Epithelial cell of proximal tubule (primary cell): ENCODE measurements around the gene EIF2B5. TPM values are rescaled to one million over a fixed set of nuclear protein-coding genes. Genes with fewer than 3 reads are reported as not detected.

Experiments
- DNase-seq: peaks from one replicate; pipeline ENCODE4 v3.0.0-alpha.2; 2011; ENCODE audit warnings: low read depth
- H3K4me3 ChIP-seq: 2 replicates; pipeline ENCODE4 v1.5.1; 2011; ENCODE audit warnings: low read depth, mild to moderate bottlenecking, low read length
- total RNA-seq: library from RNA; depleted of rRNA; stranded (reverse); fragments of >200 nt; gene quantifications from 2 replicates; pipeline ENCODE4 v1.2.3, GENCODE V29; 2015
- TF ChIP-seq, protein P1 (sequence below): conservative IDR thresholded peaks from 2 replicates; pipeline ENCODE4 v1.5.1; 2012; ENCODE audit warnings: low read depth, mild to moderate bottlenecking, low read length

EIF2B5 gene
- total RNA-seq, 1 donor from 2014 or later = 26.3 TPM

DNA sequence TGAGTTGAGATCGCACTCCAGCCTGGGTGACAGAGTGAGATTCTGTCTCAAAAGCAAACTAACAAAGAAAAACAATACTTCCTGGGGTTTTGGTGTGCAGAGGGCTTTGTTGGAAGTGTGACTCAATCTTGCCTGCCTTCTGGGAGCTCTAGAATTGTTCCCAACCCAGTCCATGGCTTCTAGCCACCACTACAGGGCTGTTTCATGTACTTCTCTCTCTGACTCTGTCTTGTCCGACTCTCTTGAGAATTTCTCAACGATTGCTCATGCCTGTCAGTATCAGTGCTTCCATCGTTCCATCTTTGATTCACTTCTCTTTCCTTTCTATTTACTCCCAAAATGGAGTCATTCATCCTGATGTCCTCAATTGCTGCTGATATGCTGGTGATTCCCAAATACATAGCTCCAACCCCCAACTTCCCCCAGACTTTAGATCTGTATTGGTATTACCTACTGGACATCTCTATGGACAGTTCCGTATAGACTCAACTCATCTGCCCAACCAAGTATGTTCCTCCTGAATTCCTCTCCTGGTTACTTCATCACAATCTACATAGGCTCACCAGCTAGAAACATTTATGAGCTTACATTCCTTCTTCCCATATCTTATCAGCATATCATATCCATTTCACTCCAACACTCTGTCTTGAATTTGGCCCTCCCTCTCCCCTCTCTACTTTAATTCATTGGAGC, 37.7 kb downstream of the EIF2B5 start:
- no peak overlapping the region for H3K4me3 ChIP-seq
- TF ChIP-seq, protein P1, sequence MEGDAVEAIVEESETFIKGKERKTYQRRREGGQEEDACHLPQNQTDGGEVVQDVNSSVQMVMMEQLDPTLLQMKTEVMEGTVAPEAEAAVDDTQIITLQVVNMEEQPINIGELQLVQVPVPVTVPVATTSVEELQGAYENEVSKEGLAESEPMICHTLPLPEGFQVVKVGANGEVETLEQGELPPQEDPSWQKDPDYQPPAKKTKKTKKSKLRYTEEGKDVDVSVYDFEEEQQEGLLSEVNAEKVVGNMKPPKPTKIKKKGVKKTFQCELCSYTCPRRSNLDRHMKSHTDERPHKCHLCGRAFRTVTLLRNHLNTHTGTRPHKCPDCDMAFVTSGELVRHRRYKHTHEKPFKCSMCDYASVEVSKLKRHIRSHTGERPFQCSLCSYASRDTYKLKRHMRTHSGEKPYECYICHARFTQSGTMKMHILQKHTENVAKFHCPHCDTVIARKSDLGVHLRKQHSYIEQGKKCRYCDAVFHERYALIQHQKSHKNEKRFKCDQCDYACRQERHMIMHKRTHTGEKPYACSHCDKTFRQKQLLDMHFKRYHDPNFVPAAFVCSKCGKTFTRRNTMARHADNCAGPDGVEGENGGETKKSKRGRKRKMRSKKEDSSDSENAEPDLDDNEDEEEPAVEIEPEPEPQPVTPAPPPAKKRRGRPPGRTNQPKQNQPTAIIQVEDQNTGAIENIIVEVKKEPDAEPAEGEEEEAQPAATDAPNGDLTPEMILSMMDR = no peak
- DNase-seq = no peak

DNA sequence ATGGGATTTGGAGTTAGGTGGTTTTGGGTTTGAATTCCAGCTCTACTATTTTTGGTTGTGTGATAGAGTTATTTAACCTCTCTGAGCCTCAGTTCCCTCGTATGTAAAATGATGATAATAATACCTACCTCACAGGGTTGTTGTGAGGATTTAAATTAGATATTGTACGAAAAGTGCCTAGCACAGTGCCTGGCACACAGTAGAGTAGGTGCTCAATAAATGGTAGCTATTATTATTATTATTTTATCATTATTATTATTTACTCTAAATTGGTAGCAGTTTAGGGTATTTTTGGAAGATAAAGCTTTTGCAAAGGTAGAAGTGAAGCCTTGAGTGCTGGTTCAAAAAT, 38.2 kb downstream of the EIF2B5 start:
- TF ChIP-seq, protein P1 = no peak

DNA sequence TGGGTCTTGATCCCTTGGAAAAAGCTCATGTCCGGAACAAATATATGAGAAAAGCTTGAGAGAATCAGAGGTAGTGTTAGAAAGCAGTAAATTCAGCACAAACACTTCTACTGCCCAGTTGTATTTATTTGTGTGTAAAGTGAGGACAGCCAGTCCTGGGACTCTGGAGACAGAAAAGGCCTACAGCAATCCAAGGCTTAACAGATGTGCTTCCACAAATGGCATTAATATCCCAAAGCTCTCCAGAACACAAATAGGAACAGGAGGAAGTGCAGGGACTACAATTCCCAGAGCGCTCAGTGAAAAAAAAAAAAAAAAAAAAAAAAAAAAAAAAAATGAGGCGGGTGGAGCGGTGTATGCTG, 39.1 kb downstream of the EIF2B5 start:
- no peak overlapping the region for H3K4me3 ChIP-seq

More for the DNA sequence above, 38.2 kb downstream of the EIF2B5 start:
- no peak overlapping the region for H3K4me3 ChIP-seq
- no peak for DNase-seq

DNA sequence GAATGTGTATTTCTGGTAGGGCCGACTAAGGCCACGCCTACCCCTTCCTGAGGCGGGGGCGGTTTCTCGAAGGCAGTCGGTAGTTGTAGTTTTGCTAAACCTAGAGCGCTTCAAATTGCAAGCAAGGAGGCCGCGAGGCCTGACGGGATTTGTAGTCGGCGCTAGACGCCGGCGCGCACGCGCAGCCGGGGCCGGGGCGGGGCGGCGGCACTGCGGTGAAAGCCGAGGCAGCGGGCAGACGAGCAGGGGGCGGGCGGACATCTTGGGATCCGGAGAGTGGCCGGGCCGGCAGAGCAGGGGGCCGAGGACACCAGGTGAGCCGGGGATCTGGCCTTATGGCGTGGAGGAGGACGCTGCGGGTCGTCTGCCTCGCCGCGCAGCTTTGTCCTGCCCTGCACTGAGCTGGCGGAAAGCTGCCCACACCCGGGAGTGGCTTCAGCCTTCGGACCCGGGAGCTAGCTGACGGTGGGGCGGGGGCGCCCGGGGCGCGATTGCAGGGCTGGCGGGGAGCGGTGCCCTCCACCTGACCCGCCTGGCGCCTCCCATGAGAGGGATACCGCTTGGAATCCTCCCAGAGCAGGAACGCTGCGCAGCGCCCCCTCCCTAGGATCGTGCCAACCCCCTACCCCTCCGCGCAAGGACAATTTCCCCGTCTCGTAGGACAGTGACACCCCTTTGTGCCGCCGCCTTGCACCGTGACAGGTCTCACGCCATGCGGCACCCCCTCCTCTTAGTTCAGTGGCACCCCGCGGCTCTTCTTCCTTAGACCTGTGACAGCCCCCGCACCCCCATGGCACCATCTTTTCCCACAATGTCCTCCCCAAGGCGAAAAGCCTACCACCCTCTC, 39.7 kb downstream of the EIF2B5 start, which contains the start of gene AP2M1:
AP2M1 (plus strand) TSS at position 210 of the 847 bp plus-strand sequence. CDS start 2,139 bp downstream, outside the sequence.
- TF ChIP-seq, protein P1 = peak; percentile 8
- H3K4me3 ChIP-seq = peak within 1 kb of the TSS; percentile 91
- DNase-seq = peak; percentile 91

More for the DNA sequence above, 39.1 kb downstream of the EIF2B5 start:
- no peak for DNase-seq
- TF ChIP-seq, protein P1 = no peak

DNA sequence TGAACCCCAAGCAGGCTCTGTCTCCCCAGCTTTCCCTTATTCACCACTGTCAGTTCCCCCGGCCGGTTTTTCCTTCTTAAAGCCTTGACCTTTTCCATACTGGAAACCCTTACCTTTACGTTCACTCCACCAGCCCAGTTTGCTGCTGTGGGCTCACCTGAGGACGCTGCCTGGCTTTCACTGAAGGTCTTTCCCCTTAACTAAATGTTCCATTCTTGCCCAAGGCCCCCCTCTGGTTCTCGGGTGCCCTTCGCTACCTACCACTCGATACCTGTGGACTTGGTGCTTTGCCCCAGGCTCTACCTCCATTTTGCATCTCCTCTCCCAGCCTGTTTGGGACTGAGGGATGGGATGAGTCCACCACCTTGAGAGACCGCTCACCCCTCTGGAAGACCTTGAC, 40.3 kb downstream of the EIF2B5 start:
- H3K4me3 ChIP-seq = peak overlapping the region; percentile 91
- no peak for DNase-seq
- TF ChIP-seq, protein P1 = no peak

DNA sequence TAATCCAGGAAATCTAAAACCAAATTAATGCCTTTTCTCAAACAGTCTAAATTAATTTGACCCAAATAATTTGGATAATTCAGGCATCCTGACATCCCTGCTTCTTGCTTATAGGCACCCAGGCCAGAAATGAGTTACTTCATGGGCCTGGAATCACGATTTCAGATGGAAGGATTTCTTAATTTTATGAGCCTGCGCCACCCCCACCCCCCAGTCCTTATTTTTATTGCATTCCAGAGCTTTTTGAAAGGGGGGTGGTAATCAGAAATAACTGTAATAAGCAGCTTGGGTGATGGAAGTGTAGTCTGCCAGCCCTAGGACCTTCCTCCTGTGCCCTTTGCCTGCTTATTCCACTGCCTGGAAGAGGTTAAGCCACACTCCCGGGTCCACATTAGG, 40.8 kb downstream of the EIF2B5 start:
- TF ChIP-seq, protein P1 = no peak
- no peak for DNase-seq
- peak overlapping the region; percentile 91 for H3K4me3 ChIP-seq
